K562 (cell line): ENCODE data around the gene RNF114. TPM values are rescaled to one million over a fixed set of nuclear protein-coding genes. Genes with fewer than 3 reads are reported as not detected.
"Not testable (repeated sequence)": the region's sequence is repeated elsewhere in the genome, so short reads cannot be mapped to it uniquely, and the experiment has no call there.

ENCODE experiments used
- ATAC-seq: fragments of 200-7000 bp; cut with Tn5 transposase; 3 replicates; pipeline ENCODE4 v1.9.1; 2020; ENCODE audit warnings: moderate library complexity
- BruUV-seq: library from RNA; stranded (reverse); fragments of 400-500 nt; replicated peaks from 2 replicates; lab custom pipeline; 2021; lab: Mats Ljungman, UMichigan
- CTCF ChIA-PET: fragments of 300-600 bp; formaldehyde crosslinking; extraction: SDS; loops from one replicate; lab custom pipeline; 2021; ENCODE audit warnings: low intra/inter-chr PET ratio; lab: Yijun Ruan, JAX
- POLR2A ChIA-PET: fragments of 300-600, 350-650 bp; sonication (Branson Sonifier 250); formaldehyde crosslinking; extraction: SDS; loops from one replicate; lab custom pipeline; 2021; ENCODE audit warnings: antibody characterized with exemption, inconsistent platforms; lab: Yijun Ruan, JAX
- DNase-seq, 4 experiments: peaks; one replicate each; pipeline versions ENCODE4 v3.0.0 to v3.0.0-alpha.2; 2011 to 2018; ENCODE audit warnings: low spot score in 3 of 4, mixed read lengths in 3 of 4; ENCODE audit errors: extremely low read depth in 1 of 4
- FAIRE-seq: peaks from 2 replicates; lab custom pipeline; 2011; peaks lifted over from hg19 to GRCh38; lab: Jason Lieb, UNC
- H2AFZ ChIP-seq: 2 replicates; pipeline ENCODE4 v1.6.0; 2011; ENCODE audit warnings: low read depth, low read length, control low read depth, inconsistent platforms
- H3K27ac ChIP-seq: fragments of 200-600 bp; 3 replicates; pipeline ENCODE4 v1.8.0; 2011; ENCODE audit warnings: low read depth, mild to moderate bottlenecking, control low read depth, inconsistent platforms, low read length, moderate library complexity, mixed read lengths; ENCODE audit errors: extremely low read depth
- H3K27me3 ChIP-seq, 2 experiments: fragments of 300-600 bp in 1 of 2; 2 replicates in 1 of 2; 3 replicates in 1 of 2; pipeline versions ENCODE4 v1.6.0 to v1.8.0; 2011; ENCODE audit warnings: inconsistent platforms in 2 of 2, low read length in 2 of 2, mild to moderate bottlenecking in 1 of 2, mixed read lengths in 1 of 2, moderate library complexity in 1 of 2; ENCODE audit not compliant: control insufficient read depth in 2 of 2, insufficient read depth in 2 of 2
- H3K36me3 ChIP-seq: fragments of 300-600 bp; 3 replicates; pipeline ENCODE4 v1.8.0; 2011; ENCODE audit warnings: mild to moderate bottlenecking, low read length, inconsistent platforms; ENCODE audit not compliant: control insufficient read depth, insufficient read depth
- H3K4me1 ChIP-seq, 2 experiments: fragments of 200-600 bp in 1 of 2; replicated peaks in 1 of 2; 2 replicates in 1 of 2; 3 replicates in 1 of 2; pipeline versions ENCODE4 v1.5.1 to v1.8.0; 2011; ENCODE audit warnings: inconsistent platforms in 2 of 2, low read length in 2 of 2, mild to moderate bottlenecking in 1 of 2, mixed read lengths in 1 of 2, moderate library complexity in 1 of 2; ENCODE audit not compliant: control insufficient read depth in 2 of 2, insufficient read depth in 2 of 2
- H3K4me2 ChIP-seq: 2 replicates; pipeline ENCODE4 v1.6.1; 2011; ENCODE audit warnings: low read length, control low read depth, inconsistent platforms, mixed read lengths; ENCODE audit not compliant: insufficient read depth
- H3K4me3 ChIP-seq: fragments of 200-600 bp; sonication (generic), shearing (Covaris generic); 2 replicates; pipeline ENCODE4 v1.5.1; 2016; ENCODE audit warnings: control low read depth, inconsistent platforms
- H3K79me2 ChIP-seq: fragments of 200-600 bp; 3 replicates; pipeline ENCODE4 v1.8.0; 2011; ENCODE audit warnings: low read length, inconsistent platforms; ENCODE audit not compliant: control insufficient read depth, insufficient read depth
- H3K9ac ChIP-seq, 2 experiments: 2 replicates each; pipeline versions ENCODE4 v1.6.0 to v1.6.1; 2011; ENCODE audit warnings: low read depth in 2 of 2, low read length in 2 of 2, control low read depth in 1 of 2, inconsistent platforms in 1 of 2, mild to moderate bottlenecking in 1 of 2, mixed read lengths in 1 of 2; ENCODE audit not compliant: insufficient read depth in 1 of 2
- H3K9me1 ChIP-seq: one replicate; pipeline ENCODE4 v1.6.0; 2011; ENCODE audit warnings: inconsistent platforms, mild to moderate bottlenecking, low read length, moderate library complexity; ENCODE audit not compliant: control insufficient read depth, insufficient read depth
- H3K9me3 ChIP-seq: replicated peaks from 2 replicates; pipeline ENCODE4 v1.5.1; 2011; ENCODE audit warnings: low read depth, low read length, inconsistent platforms; ENCODE audit not compliant: control insufficient read depth, insufficient read depth
- H4K20me1 ChIP-seq: replicated peaks from 2 replicates; pipeline ENCODE4 v1.6.1; 2011; ENCODE audit warnings: low read length, inconsistent platforms, mixed read lengths; ENCODE audit not compliant: control insufficient read depth, insufficient read depth
- CAMTA2 ChIP-seq: fragments of 250-450 bp; sonication (Bioruptor Pico); conservative IDR thresholded peaks from 2 replicates; pipeline ENCODE4 v1.5.1; 2022
- CHD2 ChIP-seq: IDR thresholded peaks from 2 replicates; pipeline ENCODE4 v1.6.1; 2011; ENCODE audit warnings: low read depth, low read length
- EWSR1 ChIP-seq: fragments of 450-650 bp; IDR thresholded peaks from 2 replicates; pipeline ENCODE4 v1.6.1; 2018; ENCODE audit warnings: borderline replicate concordance, mild to moderate bottlenecking, low read depth, moderate library complexity; ENCODE audit not compliant: partially characterized antibody
- MECOM ChIP-seq: fragments of 250-450 bp; sonication (Bioruptor Pico); IDR thresholded peaks from 2 replicates; pipeline ENCODE4 v1.8.0; 2022; ENCODE audit warnings: inconsistent platforms
- RFX5 ChIP-seq: IDR thresholded peaks from 2 replicates; pipeline ENCODE4 v1.6.1; 2011; ENCODE audit warnings: low read depth, mild to moderate bottlenecking, improper control_type of control experiment, low read length
- SFPQ ChIP-seq: fragments of 200-400 bp; formaldehyde crosslinking; IDR thresholded peaks from 2 replicates; pipeline ENCODE4 v1.6.1; 2017; ENCODE audit warnings: mild to moderate bottlenecking, low read depth, low read length, moderate library complexity
- WHSC1 ChIP-seq: IDR thresholded peaks from one replicate; pipeline ENCODE4 v1.6.1; 2012; ENCODE audit warnings: low read length, control low read depth, inconsistent platforms
- ZFP1 ChIP-seq: fragments of 450-650 bp; formaldehyde crosslinking; IDR thresholded peaks from 2 replicates; pipeline ENCODE4 v1.4.0; 2020; ENCODE audit warnings: mild to moderate bottlenecking, mixed read lengths
- ZFPM2 ChIP-seq: fragments of 250-450 bp; sonication (Bioruptor Pico); IDR thresholded peaks from 2 replicates; pipeline ENCODE4 v1.5.1; 2022; ENCODE audit warnings: mild to moderate bottlenecking
- ZNF354B ChIP-seq: fragments of 250-450 bp; sonication (Bioruptor Pico); IDR thresholded peaks from 2 replicates; pipeline ENCODE4 v1.4.0; 2020
- WGBS: fragments of 100-300 bp; shearing (Covaris generic); methylation state at CpG from one replicate; pipeline ENCODE4 v1.1.6; 2016; ENCODE audit warnings: low coverage, mixed read lengths; ENCODE audit not compliant: insufficient coverage; ENCODE audit errors: missing lambda C conversion rate; 5-methylcytosine and 5-hydroxymethylcytosine counted together
- in situ Hi-C: fragments of 300-500 bp; cut with MboI; formaldehyde crosslinking; loops from 4 replicates; pipeline ENCODE4 v1.15.0; 2018; ENCODE audit warnings: inconsistent platforms, mixed read lengths
- intact Hi-C: fragments of 100-400 bp; cut with micrococcal nuclease; formaldehyde crosslinking; loops from 2 replicates; pipeline ENCODE4 v1.14.2; 2022
- polyA plus RNA-seq, 8 experiments: library from polyadenylated mRNA; depleted of rRNA in 4 of 8; stranded (reverse) in 5 of 8; unstranded in 3 of 8; fragments of >200 nt; fragmentation: Nextera tagmentation in 2 of 8; fragmentation: Illumina TruSeq in 1 of 8; extraction: Ambion mirVana in 2 of 8; extraction: Trizol in 1 of 8; gene quantifications; 2 replicates each; pipeline versions ENCODE4 v1.2.1 to v1.2.3, GENCODE V29; 2011 to 2014; ENCODE audit warnings: inconsistent platforms in 1 of 8, missing spikeins in 1 of 8
- total RNA-seq, 7 experiments: library from RNA; depleted of rRNA in 6 of 7; stranded (reverse); fragments of >200 nt in 6 of 7; fragmentation: Illumina TruSeq in 2 of 7; extraction: Trizol in 2 of 7; gene quantifications; 2 replicates each; pipeline versions ENCODE4 v1.2.1 to v1.2.3, GENCODE V29; 2011 to 2021; ENCODE audit warnings: low replicate concordance in 1 of 7

Gene RNF114
- total and polyA plus RNA-seq, 9 of the 15 experiments (the other 6 are each of a cell fraction or from before 2014, with no cell fraction given): 38.6 to 111 (median 62.6) TPM

DNA sequence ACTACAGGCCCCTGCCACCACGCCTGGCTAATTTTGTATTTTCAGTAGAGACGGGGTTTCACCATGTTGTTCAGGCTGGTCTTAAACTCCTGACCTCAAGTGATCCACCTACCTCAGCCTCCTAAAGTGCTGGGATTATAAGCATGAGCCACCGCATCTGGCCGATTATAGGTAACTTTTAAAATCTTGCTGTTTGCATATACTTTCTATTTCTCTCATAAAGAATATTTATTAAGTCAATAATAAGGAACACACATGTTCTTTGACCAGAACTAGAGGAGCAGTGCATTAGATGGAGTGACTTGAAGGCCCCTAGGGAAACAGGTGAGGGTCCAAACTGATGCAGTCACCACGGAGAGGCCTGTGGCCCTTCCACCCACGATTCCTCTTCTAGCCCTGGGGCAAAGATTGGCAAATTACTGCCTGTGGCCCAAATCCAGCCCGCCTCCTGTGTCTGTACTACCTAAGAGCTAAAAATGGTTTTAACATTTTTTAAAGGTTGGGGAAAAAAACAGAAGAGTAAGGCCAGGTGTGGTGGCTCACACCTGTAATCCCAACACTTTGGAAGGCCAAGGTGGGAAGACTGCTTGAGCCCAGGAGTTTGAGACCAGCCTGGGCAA lies 40.6 kb upstream of the RNF114 start:
- H3K27ac ChIP-seq, H3K79me2 ChIP-seq, FAIRE-seq, ATAC-seq, H3K4me2 ChIP-seq, CTCF ChIA-PET, H3K36me3 ChIP-seq, H3K4me3 ChIP-seq, intact Hi-C loops, H4K20me1 ChIP-seq, H3K9ac ChIP-seq, BruUV-seq, DNase-seq, H2AFZ ChIP-seq, H3K9me1 ChIP-seq, H3K9me3 ChIP-seq, H3K27me3 ChIP-seq: not testable (repeated sequence)
- in situ Hi-C loops: loop anchor here (25.0 kb wide), 1 partner anchor 558 kb away; no protein-coding TSS in a partner anchor
- WGBS: 45% methylated on average over 7 of the region's 7 CpGs
- peaks cover 8 to 27% of the 10 kb centered on the region in 2 experiments for H3K4me1 ChIP-seq
- POLR2A ChIA-PET: interaction anchor here (0.7 kb wide), 1 partner anchor 20 kb away, joined by 3 read pairs; the partner anchor contains the start of gene SPATA2

DNA sequence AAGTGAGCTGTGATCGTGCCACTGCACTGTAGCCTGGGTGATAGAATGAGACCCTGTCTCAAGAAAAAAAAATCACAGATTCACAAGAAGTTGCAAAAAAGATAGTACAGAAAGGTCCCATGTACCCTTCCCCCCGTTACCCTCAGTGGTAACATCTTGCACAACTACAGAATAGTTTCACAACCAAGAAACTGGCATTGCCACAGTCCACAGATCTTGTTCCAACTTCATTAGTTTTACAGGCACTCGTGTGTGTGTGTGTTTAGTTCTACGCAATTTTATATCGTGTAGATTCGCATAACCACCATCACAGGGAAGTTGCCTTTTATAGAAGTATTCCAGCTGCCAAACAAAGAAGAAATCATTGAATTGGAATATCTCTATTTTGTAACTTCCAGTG lies 40.0 kb upstream of the RNF114 start:
- in situ Hi-C loops (loop anchor here (25.0 kb wide), 1 partner anchor 559 kb away; no protein-coding TSS in a partner anchor), intact Hi-C loops (no loop called here)
- Histone ChIP-seq H3K79me2 (no peaks in the 10 kb centered on the region), H3K27me3 (no peaks in the 10 kb centered on the region), H2AFZ (no peak overlapping the region), H4K20me1 (no peaks in the 10 kb centered on the region), H3K36me3 (no peaks in the 10 kb centered on the region), H3K9ac (no peak overlapping the region), H3K9me1 (no peaks in the 10 kb centered on the region), H3K4me3 (no peak overlapping the region), H3K27ac (no peak overlapping the region), H3K4me1 (peaks cover 8 to 21% of the 10 kb centered on the region in 2 experiments), H3K9me3 (no peaks in the 10 kb centered on the region), H3K4me2 (no peak overlapping the region)
- ChIA-PET CTCF (no interaction called here), POLR2A (interaction anchor here (0.6 to 1.1 kb wide), 3 partner anchors 17 to 166 kb away, joined by 3 to 4 read pairs (median 3); partner anchors contain the start of gene SPATA2)
- ATAC-seq (no peak), DNase-seq (no peak), FAIRE-seq (no peak)
- 54% methylated on average over 6 of the region's 6 CpGs for WGBS
- BruUV-seq: no TSS peak
- TF ChIP-seq CAMTA2: no peak
- TF ChIP-seq WHSC1: no peak
- TF ChIP-seq ZNF354B (CRISPR knock-in tag): no peak
- no peak for TF ChIP-seq ZFP1 (CRISPR knock-in tag)
- TF ChIP-seq RFX5: no peak
- no peak for TF ChIP-seq ZFPM2 (CRISPR knock-in tag)
- no peak for TF ChIP-seq MECOM (CRISPR knock-in tag)
- no peak for TF ChIP-seq CHD2
- TF ChIP-seq EWSR1: no peak
- no peak for TF ChIP-seq SFPQ
